Stomach (tissue), 9 donors: Measurements from ENCODE around the gene PFKFB2. TPM values are rescaled to one million over a fixed set of nuclear protein-coding genes. Genes with fewer than 3 reads are reported as not detected.

Source experiments
- DNase-seq, 2 donors: peaks; one replicate each; pipeline versions ENCODE4 v3.0.0 to v3.0.0-alpha.2; 2013 to 2019
- H3K27ac ChIP-seq, 5 donors: fragments of 200-600 bp in 4 of 5; sonication (generic) in 4 of 5; one replicate each; pipeline ENCODE4 v1.5.1; 2013 to 2019; ENCODE audit warnings: mild to moderate bottlenecking in 1 of 5, moderate library complexity in 1 of 5
- H3K27me3 ChIP-seq, 3 donors: fragments of 200-600 bp; sonication (generic); one replicate each; pipeline ENCODE4 v1.5.1; 2017 to 2019; ENCODE audit warnings: mixed run types in 1 of 3
- H3K36me3 ChIP-seq, 4 donors: fragments of 200-600 bp; sonication (generic); 1 replicate in 3 of 4; 2 replicates in 1 of 4; pipeline ENCODE4 v1.5.1; 2016 to 2019
- H3K4me1 ChIP-seq, 4 donors: fragments of 200-600 bp; sonication (generic); one replicate each; pipeline ENCODE4 v1.5.1; 2016 to 2019
- H3K4me3 ChIP-seq, 4 donors: fragments of 200-600 bp; sonication (generic) in 3 of 4; one replicate each; pipeline ENCODE4 v1.5.1; 2016 to 2019; ENCODE audit warnings: mild to moderate bottlenecking in 1 of 4
- H3K9me3 ChIP-seq, 4 donors: fragments of 200-600 bp; sonication (generic); one replicate each; pipeline ENCODE4 v1.5.1; 2016 to 2019
- EP300 ChIP-seq: sonication (generic); formaldehyde crosslinking; IDR thresholded peaks from one replicate; pipeline ENCODE4 v1.6.1; 2017; ENCODE audit warnings: antibody characterized with exemption
- POLR2A ChIP-seq, 4 donors: fragments of 450-650 bp; IDR thresholded peaks; one replicate each; pipeline ENCODE4 v1.6.1; 2016; ENCODE audit warnings: antibody characterized with exemption in 4 of 4, control low read depth in 2 of 4, mild to moderate bottlenecking in 1 of 4, moderate library complexity in 1 of 4
- POLR2AphosphoS5 ChIP-seq, 3 donors: sonication (generic); formaldehyde crosslinking; IDR thresholded peaks; one replicate each; pipeline ENCODE4 v1.6.1; 2016; ENCODE audit warnings: antibody characterized with exemption in 3 of 3
- WGBS, 5 donors: extraction: QIAGEN DNeasy Blood & Tissue Kit in 3 of 5; methylation state at CpG; one replicate each; pipeline versions ENCODE4 v1.1.5 to v1.1.7; 2013 to 2018; 5-methylcytosine and 5-hydroxymethylcytosine counted together
- intact Hi-C: fragments of 100-400 bp; cut with DNase I; formaldehyde crosslinking; loops from one replicate; pipeline ENCODE4 v1.15.1; 2023; ENCODE audit warnings: low total_unique reads
- polyA plus RNA-seq, 3 donors: library from polyadenylated mRNA; stranded (reverse); fragments of 200-250 nt; gene quantifications; one replicate each; pipeline ENCODE4 v1.2.3, GENCODE V29; 2013
- total RNA-seq, 5 donors: library from RNA; depleted of rRNA; stranded (reverse); fragments of >200 nt; gene quantifications; one replicate each; pipeline versions ENCODE4 v1.1.0 to v1.2.3, GENCODE V29; 2014 to 2016
- TF ChIP-seq, protein P1 (sequence below), 7 experiments: fragments of 450-650 bp in 4 of 7; fragments of 200-600 bp in 3 of 7; sonication (generic) in 3 of 7; IDR thresholded peaks; one replicate each; pipeline ENCODE4 v1.5.1; 2016 to 2019; ENCODE audit warnings: antibody characterized with exemption in 7 of 7, control low read depth in 2 of 7, mild to moderate bottlenecking in 1 of 7
- donor health status: healthy with polysubstance abuse.
- donor health status: Bipolar disorder and iron deficiency.
- donor health status: healthy.

PFKFB2 gene
- total and polyA plus RNA-seq, 8 donors = 2.3 to 97.3 (median 15.4) TPM

DNA sequence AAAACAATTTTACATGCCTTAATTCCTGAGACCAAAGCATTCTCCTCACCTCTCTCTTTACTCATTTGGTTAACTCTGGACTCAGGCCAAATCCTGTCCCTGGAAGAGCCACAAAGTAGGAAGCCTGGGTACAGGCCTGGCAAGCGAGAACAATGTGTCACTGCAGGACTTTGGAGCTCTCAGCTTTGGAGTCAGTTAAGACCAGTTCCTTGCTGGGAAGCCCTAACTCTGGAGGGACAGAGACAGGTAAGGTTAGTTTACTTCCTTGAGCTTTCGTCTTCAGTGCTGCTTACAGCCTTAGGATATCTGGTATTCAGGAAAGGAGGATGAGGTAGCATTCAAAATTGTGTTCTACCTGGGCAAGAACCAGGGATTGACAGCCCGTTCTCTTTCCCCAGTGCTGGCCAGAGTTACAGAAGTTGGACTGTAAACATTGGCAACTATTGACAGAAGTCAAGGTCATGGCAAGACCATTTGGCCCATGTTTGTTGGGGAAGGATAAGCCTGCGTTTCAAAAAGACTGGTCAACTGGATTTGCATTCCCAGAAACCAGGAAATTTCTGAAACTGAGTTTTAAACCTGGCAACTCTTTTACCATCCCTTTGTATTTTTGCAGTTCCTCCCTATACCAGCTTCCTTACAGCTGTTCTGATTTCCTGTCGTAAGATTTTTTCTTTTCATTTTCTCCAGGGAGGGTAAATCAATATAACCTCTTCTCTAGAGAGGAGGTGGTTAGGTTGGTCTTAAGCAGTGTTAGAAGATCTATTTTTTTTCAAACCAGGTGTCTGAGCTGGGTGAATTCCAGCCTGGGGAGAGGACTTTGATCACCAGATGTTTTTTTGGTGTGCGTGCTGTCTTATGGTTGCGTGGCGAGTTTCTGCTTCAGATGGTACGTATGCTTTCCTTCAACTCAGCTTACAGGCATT, 35.9 kb downstream of the PFKFB2 start, which contains the start of gene C4BPB:
Gene C4BPB, plus strand, starts transcription at position 160 of the 926 bp plus-strand sequence. Its CDS starts 672 bp downstream, at position 832.
- Histone ChIP-seq H3K27ac (peak within 1 kb of the TSS; percentile 69 to 88 (median 77)), H3K36me3 (no peaks in the 10 kb centered on the region), H3K4me3 (peak within 1 kb of the TSS; percentile 1 to 34 (median 14)), H3K4me1 (peaks cover 7 to 36% (median 16%) of the 10 kb centered on the region in 4 donors), H3K27me3 (no peaks in the 10 kb centered on the region), H3K9me3 (no peaks in the 10 kb centered on the region)
- intact Hi-C loops = no loop called here
- peak; percentile 59 to 71 for DNase-seq
- 33 to 58% (median 41%) methylated on average over 9 of the region's 9 CpGs for WGBS, 5 donors
- TF ChIP-seq POLR2AphosphoS5 (IDR thresholded peaks at IDR 0.05) = peak in 2 of 3 donors; percentile 41 to 53
- no peak for TF ChIP-seq POLR2A (IDR thresholded peaks at IDR 0.05)
- TF ChIP-seq, protein P1, sequence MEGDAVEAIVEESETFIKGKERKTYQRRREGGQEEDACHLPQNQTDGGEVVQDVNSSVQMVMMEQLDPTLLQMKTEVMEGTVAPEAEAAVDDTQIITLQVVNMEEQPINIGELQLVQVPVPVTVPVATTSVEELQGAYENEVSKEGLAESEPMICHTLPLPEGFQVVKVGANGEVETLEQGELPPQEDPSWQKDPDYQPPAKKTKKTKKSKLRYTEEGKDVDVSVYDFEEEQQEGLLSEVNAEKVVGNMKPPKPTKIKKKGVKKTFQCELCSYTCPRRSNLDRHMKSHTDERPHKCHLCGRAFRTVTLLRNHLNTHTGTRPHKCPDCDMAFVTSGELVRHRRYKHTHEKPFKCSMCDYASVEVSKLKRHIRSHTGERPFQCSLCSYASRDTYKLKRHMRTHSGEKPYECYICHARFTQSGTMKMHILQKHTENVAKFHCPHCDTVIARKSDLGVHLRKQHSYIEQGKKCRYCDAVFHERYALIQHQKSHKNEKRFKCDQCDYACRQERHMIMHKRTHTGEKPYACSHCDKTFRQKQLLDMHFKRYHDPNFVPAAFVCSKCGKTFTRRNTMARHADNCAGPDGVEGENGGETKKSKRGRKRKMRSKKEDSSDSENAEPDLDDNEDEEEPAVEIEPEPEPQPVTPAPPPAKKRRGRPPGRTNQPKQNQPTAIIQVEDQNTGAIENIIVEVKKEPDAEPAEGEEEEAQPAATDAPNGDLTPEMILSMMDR (IDR thresholded peaks at IDR 0.05) = no peak
- TF ChIP-seq EP300 = no peak

GRCh38 chr1:207089627-207090355, 36.7 kb downstream of the PFKFB2 start:
- peak overlapping the region; percentile 1 to 34 (median 14) for H3K4me3 ChIP-seq

GRCh38 chr1:207091200-207091908, 38.3 kb downstream of the PFKFB2 start:
- WGBS, 5 donors = 74 to 89% (median 79%) methylated on average over 4 of the region's 4 CpGs
- peaks cover 7 to 21% (median 13%) of the 10 kb centered on the region in 4 donors for H3K4me1 ChIP-seq
- no peak overlapping the region for H3K4me3 ChIP-seq
- TF ChIP-seq POLR2A (IDR thresholded peaks at IDR 0.05) (no peak), POLR2AphosphoS5 (IDR thresholded peaks at IDR 0.05) (no peak), EP300 (no peak)
- TF ChIP-seq, protein P1 (IDR thresholded peaks at IDR 0.05) = no peak
- H3K36me3 ChIP-seq = peaks cover 0 to 4% (median 0%) of the 10 kb centered on the region in 4 donors
- H3K27ac ChIP-seq = no peak overlapping the region
- intact Hi-C loops = no loop called here
- H3K9me3 ChIP-seq = no peaks in the 10 kb centered on the region
- no peaks in the 10 kb centered on the region for H3K27me3 ChIP-seq
- DNase-seq = no peak

More at GRCh38 chr1:207089627-207090355, 36.7 kb downstream of the PFKFB2 start:
- H3K27ac ChIP-seq = peak overlapping the region; percentile 69 to 88 (median 83)
- H3K4me1 ChIP-seq = peaks cover 7 to 30% (median 14%) of the 10 kb centered on the region in 4 donors
- H3K27me3 ChIP-seq = no peaks in the 10 kb centered on the region
- DNase-seq = no peak
- 78 to 83% (median 80%) methylated on average over 17 of the region's 17 CpGs for WGBS, 5 donors
- no peaks in the 10 kb centered on the region for H3K36me3 ChIP-seq
- H3K9me3 ChIP-seq = no peaks in the 10 kb centered on the region
- TF ChIP-seq POLR2AphosphoS5 (IDR thresholded peaks at IDR 0.05) (no peak), POLR2A (IDR thresholded peaks at IDR 0.05) (no peak), EP300 (no peak)
- TF ChIP-seq, protein P1 (IDR thresholded peaks at IDR 0.05) = no peak
- intact Hi-C loops = no loop called here

GRCh38 chr1:207093944-207094343, 40.9 kb downstream of the PFKFB2 start:
- H3K4me1 ChIP-seq = peaks cover 3 to 8% (median 4%) of the 10 kb centered on the region in 4 donors
- H3K27ac ChIP-seq = no peak overlapping the region
- H3K27me3 ChIP-seq = no peaks in the 10 kb centered on the region
- no peaks in the 10 kb centered on the region for H3K9me3 ChIP-seq
- DNase-seq = no peak
- intact Hi-C loops = no loop called here
- TF ChIP-seq, protein P1 (IDR thresholded peaks at IDR 0.05) = no peak
- TF ChIP-seq POLR2A (IDR thresholded peaks at IDR 0.05) (no peak), POLR2AphosphoS5 (IDR thresholded peaks at IDR 0.05) (no peak), EP300 (no peak)
- H3K4me3 ChIP-seq = no peak overlapping the region
- peaks cover 0 to 4% (median 0%) of the 10 kb centered on the region in 4 donors for H3K36me3 ChIP-seq
- WGBS, 5 donors = 24 to 46% (median 36%) methylated on average over 2 of the region's 2 CpGs
